Measurements from ENCODE around the gene ADGRD1.

Gene ADGRD1

GRCh38 chr12:131139363-131140068 lies 185.8 kb downstream of the ADGRD1 start:
- DNase-seq: no peak

GRCh38 chr12:131140069-131140435 lies 186.3 kb downstream of the ADGRD1 start:
- DNase-seq: no peak

GRCh38 chr12:131140697-131141096 lies 187.0 kb downstream of the ADGRD1 start:
- DNase-seq: no peak

- DNase-seq: no peak
These were observed 187.8 kb downstream of the ADGRD1 start for GRCh38 chr12:131141514-131141913.

GRCh38 chr12:131142891-131143657 lies 189.4 kb downstream of the ADGRD1 start:
- no peak for DNase-seq

- DNase-seq: no peak
These were observed 192.5 kb downstream of the ADGRD1 start for GRCh38 chr12:131146173-131146675.

- DNase-seq: no peak
These were observed 193.6 kb downstream of the ADGRD1 start for GRCh38 chr12:131147293-131147692.

GRCh38 chr12:131147894-131148293 lies 194.2 kb downstream of the ADGRD1 start:
- no peak for DNase-seq

GRCh38 chr12:131151558-131152345 lies 198.0 kb downstream of the ADGRD1 start:
- no peak for DNase-seq

GRCh38 chr12:131152587-131152986 lies 198.9 kb downstream of the ADGRD1 start:
- no peak for DNase-seq

- DNase-seq: no peak
These were observed 199.3 kb downstream of the ADGRD1 start for GRCh38 chr12:131153016-131153415.

GRCh38 chr12:131153956-131154355 lies 200.2 kb downstream of the ADGRD1 start:
- DNase-seq: no peak

- no peak for DNase-seq
These were observed 201.4 kb downstream of the ADGRD1 start for GRCh38 chr12:131155131-131155530.

- no peak for DNase-seq
These were observed 204.0 kb downstream of the ADGRD1 start for GRCh38 chr12:131157743-131158142.

GRCh38 chr12:131159660-131160059 lies 206.0 kb downstream of the ADGRD1 start:
- no peak for DNase-seq

- no peak for DNase-seq
These were observed 208.4 kb downstream of the ADGRD1 start for GRCh38 chr12:131162113-131162512.

GRCh38 chr12:131163189-131163738 lies 209.6 kb downstream of the ADGRD1 start:
- DNase-seq: no peak

- DNase-seq: no peak
These were observed 210.6 kb downstream of the ADGRD1 start for GRCh38 chr12:131164096-131164872.

- DNase-seq: no peak
These were observed 213.0 kb downstream of the ADGRD1 start for GRCh38 chr12:131166717-131167116.

GRCh38 chr12:131167334-131167733 lies 213.6 kb downstream of the ADGRD1 start:
- peak; percentile 70 for DNase-seq

- no peak for DNase-seq
These were observed 217.3 kb downstream of the ADGRD1 start for GRCh38 chr12:131171029-131171428.

GRCh38 chr12:131174901-131175300 lies 221.2 kb downstream of the ADGRD1 start:
- DNase-seq: no peak
